Muscle of arm (tissue), 12 donors: ENCODE results near the gene MAFF. TPM values are rescaled to one million over a fixed set of nuclear protein-coding genes. Genes with fewer than 3 reads are reported as not detected.
A peak's percentile ranks its signal among the peaks of the same experiment; 100 is the strongest.

Experiments used
- DNase-seq: peaks from one replicate; pipeline ENCODE4 v3.0.0-alpha.2; 2013
- polyA plus RNA-seq, 12 donors: library from polyadenylated mRNA; unstranded; fragments of 120-200 nt; gene quantifications; one replicate each; pipeline ENCODE4 v1.2.1, GENCODE V29; 2013; ENCODE audit not compliant: insufficient read length in 12 of 12

Gene MAFF
- polyA plus RNA-seq, 12 donors = 2.2 to 9.0 (median 3.2) TPM; not detected in 2

GRCh38 chr22:38203090-38203810 is 1.5 kb downstream of the MAFF start:
- DNase-seq = no peak

- DNase-seq = no peak
These were observed 2.2 kb downstream of the MAFF start for GRCh38 chr22:38203855-38204514.

- no peak for DNase-seq
These were observed 3.0 kb downstream of the MAFF start for GRCh38 chr22:38204784-38205183.

- DNase-seq = peak; percentile 96
These were observed 3.7 kb downstream of the MAFF start for GRCh38 chr22:38205261-38206128.

- no peak for DNase-seq
These were observed 6.2 kb downstream of the MAFF start for GRCh38 chr22:38207898-38208432.

GRCh38 chr22:38208551-38208968 is 6.8 kb downstream of the MAFF start:
- no peak for DNase-seq

- no peak for DNase-seq
These were observed 9.8 kb downstream of the MAFF start for GRCh38 chr22:38211556-38211955.

GRCh38 chr22:38212442-38212841 is 10.6 kb downstream of the MAFF start:
- DNase-seq = no peak

- DNase-seq = no peak
These were observed 11.7 kb downstream of the MAFF start for GRCh38 chr22:38213319-38213989.

GRCh38 chr22:38213990-38214301 is 12.2 kb downstream of the MAFF start:
- no peak for DNase-seq

- peak; percentile 65 for DNase-seq
These were observed 12.7 kb downstream of the MAFF start for GRCh38 chr22:38214302-38215056.

GRCh38 chr22:38215156-38216038 is 13.6 kb downstream of the MAFF start:
- DNase-seq = no peak

- no peak for DNase-seq
These were observed 17.1 kb downstream of the MAFF start for GRCh38 chr22:38218661-38219622.

GRCh38 chr22:38219632-38220031 is 17.8 kb downstream of the MAFF start:
- no peak for DNase-seq

GRCh38 chr22:38220163-38220562 is 18.4 kb downstream of the MAFF start:
- DNase-seq = no peak

GRCh38 chr22:38220653-38221386 is 19.0 kb downstream of the MAFF start:
- no peak for DNase-seq

GRCh38 chr22:38221407-38221806 is 19.6 kb downstream of the MAFF start:
- DNase-seq = no peak
